Caco-2 (cell line): ENCODE results near the gene C15orf62. TPM values are rescaled to one million over a fixed set of nuclear protein-coding genes. Genes with fewer than 3 reads are reported as not detected.

ENCODE experiments used
- BruUV-seq: library from RNA; stranded (reverse); fragments of 400-500 nt; replicated peaks from 2 replicates; lab custom pipeline; 2021; lab: Mats Ljungman, UMichigan
- CTCF ChIA-PET: fragments of 300-600 bp; sonication (Branson Sonifier 250); formaldehyde crosslinking; loops from one replicate; lab custom pipeline; 2022; ENCODE audit warnings: antibody characterized with exemption; lab: Charles Lee
- POLR2A ChIA-PET: fragments of 300-600 bp; sonication (Branson Sonifier 250); formaldehyde crosslinking; loops from one replicate; lab custom pipeline; 2022; ENCODE audit warnings: antibody characterized with exemption; lab: Charles Lee
- DNase-seq, 2 experiments: peaks; one replicate each; pipeline versions ENCODE4 v3.0.0 to v3.0.0-alpha.2; 2020 to 2022
- H3K27me3 ChIP-seq: replicated peaks from 2 replicates; pipeline ENCODE4 v1.6.0; 2011; ENCODE audit warnings: low read length; ENCODE audit not compliant: control insufficient read depth, insufficient read depth
- H3K36me3 ChIP-seq: 2 replicates; pipeline ENCODE4 v1.5.1; 2011; ENCODE audit warnings: low read length; ENCODE audit not compliant: control insufficient read depth, insufficient read depth
- H3K4me1 ChIP-seq: fragments of 250-450 bp; sonication (Bioruptor Pico); 2 replicates; pipeline ENCODE4 v1.5.1; 2020; ENCODE audit warnings: mild to moderate bottlenecking
- H3K4me3 ChIP-seq: 2 replicates; pipeline ENCODE4 v1.5.1; 2011; ENCODE audit warnings: low read depth, mild to moderate bottlenecking, control low read depth, low read length
- H3K9me3 ChIP-seq: fragments of 250-450 bp; sonication (Bioruptor Pico); 2 replicates; pipeline ENCODE4 v1.5.1; 2020; ENCODE audit warnings: mild to moderate bottlenecking, moderate library complexity
- H3K27ac Mint-ChIP-seq: one replicate; pipeline ENCODE4 v1.8.0; 2022; ENCODE audit warnings: mixed read lengths; ENCODE audit not compliant: unreplicated experiment
- H3K27me3 Mint-ChIP-seq: one replicate; pipeline ENCODE4 v1.8.0; 2022; ENCODE audit warnings: mixed read lengths; ENCODE audit not compliant: insufficient read depth, unreplicated experiment
- H3K36me3 Mint-ChIP-seq: one replicate; pipeline ENCODE4 v1.8.0; 2022; ENCODE audit warnings: mild to moderate bottlenecking, mixed read lengths; ENCODE audit not compliant: insufficient read depth, unreplicated experiment
- H3K4me1 Mint-ChIP-seq: one replicate; pipeline ENCODE4 v1.8.0; 2022; ENCODE audit warnings: low read depth, mixed read lengths; ENCODE audit not compliant: unreplicated experiment
- H3K4me3 Mint-ChIP-seq: one replicate; pipeline ENCODE4 v1.8.0; 2022; ENCODE audit warnings: mild to moderate bottlenecking, moderate library complexity, mixed read lengths; ENCODE audit not compliant: unreplicated experiment
- H3K9me3 Mint-ChIP-seq: one replicate; pipeline ENCODE4 v1.8.0; 2022; ENCODE audit warnings: mixed read lengths; ENCODE audit not compliant: unreplicated experiment
- intact Hi-C: fragments of 100-400 bp; cut with micrococcal nuclease; formaldehyde crosslinking; loops from one replicate; pipeline ENCODE4 v1.10.0; 2022; ENCODE audit not compliant: unreplicated experiment
- total RNA-seq: library from RNA; stranded (reverse); gene quantifications from 2 replicates; pipeline ENCODE4 v1.2.3, GENCODE V29; 2022
- TF ChIP-seq, protein P1 (sequence below), 2 experiments: fragments of 200-600 bp in 1 of 2; IDR thresholded peaks; 1 replicate in 1 of 2; 2 replicates in 1 of 2; pipeline versions ENCODE4 v1.5.1 to v1.8.0; 2011 to 2022; ENCODE audit warnings: antibody characterized with exemption in 1 of 2, control low read depth in 1 of 2, inconsistent platforms in 1 of 2, low read depth in 1 of 2, low read length in 1 of 2, mild to moderate bottlenecking in 1 of 2, moderate library complexity in 1 of 2; ENCODE audit not compliant: insufficient read depth in 1 of 2, severe bottlenecking in 1 of 2, unreplicated experiment in 1 of 2

C15orf62 gene
- total RNA-seq, 1 experiment from 2014 or later = 1.3 TPM

DNA sequence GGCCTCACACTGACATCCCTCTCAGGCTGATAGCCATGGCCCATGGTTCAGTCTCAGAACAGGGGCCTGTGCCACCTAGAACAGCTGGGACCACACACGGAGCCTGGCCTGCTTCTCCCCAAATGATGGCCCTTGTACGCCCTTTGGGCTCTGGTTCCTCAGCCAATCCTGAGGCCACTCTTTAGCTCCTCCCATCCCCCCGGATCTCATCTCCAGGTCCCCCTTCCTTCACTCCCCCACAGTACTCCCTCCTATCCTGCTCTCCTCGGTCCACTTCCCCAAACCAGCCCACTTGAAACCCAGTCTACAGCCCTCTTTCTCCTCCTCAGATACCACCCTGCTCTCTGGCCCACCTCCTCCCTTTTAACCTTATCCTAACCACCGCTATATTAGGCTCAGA is 19.3 kb downstream of the C15orf62 start:
- Histone ChIP-seq H3K4me1 (peaks cover 25% of the 10 kb centered on the region), H3K36me3 (no peaks in the 10 kb centered on the region; the same call in 1 of the 2 replicates), H3K9me3 (no peaks in the 10 kb centered on the region), H3K27me3 (no peaks in the 10 kb centered on the region), H3K4me3 (no peak overlapping the region)
- intact Hi-C loops = loop anchor here (10.0 kb wide), 1 partner anchor 194 kb away; the partner anchor contains the start of gene KNL1
- no peaks in the 10 kb centered on the region for H3K27me3 Mint-ChIP-seq
- H3K4me1 Mint-ChIP-seq = peaks cover 26% of the 10 kb centered on the region
- H3K36me3 Mint-ChIP-seq = no peaks in the 10 kb centered on the region
- no TSS peak for BruUV-seq
- CTCF ChIA-PET = interaction anchor here (2.2 kb wide), 1 partner anchor 103 kb away, joined by 6 read pairs; no protein-coding TSS in a partner anchor
- TF ChIP-seq, protein P1, sequence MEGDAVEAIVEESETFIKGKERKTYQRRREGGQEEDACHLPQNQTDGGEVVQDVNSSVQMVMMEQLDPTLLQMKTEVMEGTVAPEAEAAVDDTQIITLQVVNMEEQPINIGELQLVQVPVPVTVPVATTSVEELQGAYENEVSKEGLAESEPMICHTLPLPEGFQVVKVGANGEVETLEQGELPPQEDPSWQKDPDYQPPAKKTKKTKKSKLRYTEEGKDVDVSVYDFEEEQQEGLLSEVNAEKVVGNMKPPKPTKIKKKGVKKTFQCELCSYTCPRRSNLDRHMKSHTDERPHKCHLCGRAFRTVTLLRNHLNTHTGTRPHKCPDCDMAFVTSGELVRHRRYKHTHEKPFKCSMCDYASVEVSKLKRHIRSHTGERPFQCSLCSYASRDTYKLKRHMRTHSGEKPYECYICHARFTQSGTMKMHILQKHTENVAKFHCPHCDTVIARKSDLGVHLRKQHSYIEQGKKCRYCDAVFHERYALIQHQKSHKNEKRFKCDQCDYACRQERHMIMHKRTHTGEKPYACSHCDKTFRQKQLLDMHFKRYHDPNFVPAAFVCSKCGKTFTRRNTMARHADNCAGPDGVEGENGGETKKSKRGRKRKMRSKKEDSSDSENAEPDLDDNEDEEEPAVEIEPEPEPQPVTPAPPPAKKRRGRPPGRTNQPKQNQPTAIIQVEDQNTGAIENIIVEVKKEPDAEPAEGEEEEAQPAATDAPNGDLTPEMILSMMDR (IDR thresholded peaks at IDR 0.05; ENCODE audit: insufficient read depth in 1 of 2, low read depth in 1 of 2, low read length in 1 of 2, severe bottlenecking in 1 of 2, unreplicated experiment in 1 of 2) = no peak
- no peaks in the 10 kb centered on the region for H3K9me3 Mint-ChIP-seq
- DNase-seq = no peak
- POLR2A ChIA-PET = no interaction called here
- H3K4me3 Mint-ChIP-seq = no peak overlapping the region
- no peak overlapping the region for H3K27ac Mint-ChIP-seq

- no peaks in the 10 kb centered on the region for H3K36me3 Mint-ChIP-seq
- ChIA-PET CTCF (no interaction called here), POLR2A (no interaction called here)
- H3K9me3 Mint-ChIP-seq = no peaks in the 10 kb centered on the region
- intact Hi-C loops = loop anchor here (10.0 kb wide), 1 partner anchor 195 kb away; the partner anchor contains the start of gene KNL1
- no TSS peak for BruUV-seq
- TF ChIP-seq, protein P1 (IDR thresholded peaks at IDR 0.05; ENCODE audit: insufficient read depth in 1 of 2, low read depth in 1 of 2, low read length in 1 of 2, severe bottlenecking in 1 of 2, unreplicated experiment in 1 of 2) = no peak
- H3K4me3 ChIP-seq = no peak overlapping the region
- H3K27me3 ChIP-seq = no peaks in the 10 kb centered on the region
- no peaks in the 10 kb centered on the region for H3K27me3 Mint-ChIP-seq
- H3K4me3 Mint-ChIP-seq = no peak overlapping the region
- no peaks in the 10 kb centered on the region for H3K9me3 ChIP-seq
- H3K4me1 ChIP-seq = peaks cover 28% of the 10 kb centered on the region
- no peak overlapping the region for H3K27ac Mint-ChIP-seq
- no peaks in the 10 kb centered on the region; the same call in 1 of the 2 replicates for H3K36me3 ChIP-seq
- peaks cover 26% of the 10 kb centered on the region for H3K4me1 Mint-ChIP-seq
- DNase-seq = no peak
These were observed 20.2 kb downstream of the C15orf62 start for GRCh38 chr15:40789999-40790398.

DNA sequence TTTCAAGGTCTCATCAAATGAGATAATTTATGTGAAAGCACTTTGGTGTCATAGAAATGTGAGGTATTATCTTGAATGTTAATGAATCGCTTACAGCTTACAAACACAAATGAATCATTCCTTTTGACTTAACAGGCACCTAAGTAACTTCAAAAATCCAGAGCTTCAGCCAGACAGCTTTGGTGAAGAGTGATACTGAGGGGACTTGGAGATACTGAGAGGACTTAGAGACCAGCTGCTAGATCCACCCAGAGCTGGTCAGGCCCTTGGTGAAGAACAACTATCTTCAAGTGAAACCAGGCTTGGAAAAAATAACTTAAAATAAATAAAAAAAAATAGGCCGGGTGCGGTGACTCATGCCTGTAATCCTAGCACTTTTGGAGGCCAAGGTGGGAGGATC is 20.9 kb downstream of the C15orf62 start:
- no peaks in the 10 kb centered on the region; the same call in 1 of the 2 replicates for H3K36me3 ChIP-seq
- no peak overlapping the region for H3K4me3 ChIP-seq
- no peaks in the 10 kb centered on the region for H3K36me3 Mint-ChIP-seq
- H3K4me1 ChIP-seq = peaks cover 28% of the 10 kb centered on the region
- no peaks in the 10 kb centered on the region for H3K27me3 Mint-ChIP-seq
- H3K27ac Mint-ChIP-seq = no peak overlapping the region
- peaks cover 29% of the 10 kb centered on the region for H3K4me1 Mint-ChIP-seq
- BruUV-seq = no TSS peak
- H3K27me3 ChIP-seq = no peaks in the 10 kb centered on the region
- TF ChIP-seq, protein P1 (IDR thresholded peaks at IDR 0.05; ENCODE audit: insufficient read depth in 1 of 2, low read depth in 1 of 2, low read length in 1 of 2, severe bottlenecking in 1 of 2, unreplicated experiment in 1 of 2) = no peak
- intact Hi-C loops = no loop called here
- H3K4me3 Mint-ChIP-seq = no peak overlapping the region
- DNase-seq = no peak
- POLR2A ChIA-PET = no interaction called here
- no peaks in the 10 kb centered on the region for H3K9me3 ChIP-seq
- H3K9me3 Mint-ChIP-seq = no peaks in the 10 kb centered on the region
- CTCF ChIA-PET = no interaction called here
